Ureter (tissue), 1 donor: ENCODE data around the gene REG1A. TPM values are rescaled to one million over a fixed set of nuclear protein-coding genes. Genes with fewer than 3 reads are reported as not detected.

Source experiments
- DNase-seq: peaks from one replicate; pipeline ENCODE4 v3.0.0-alpha.2; 2020; ENCODE audit warnings: low spot score
- total RNA-seq: library from RNA; stranded (reverse); gene quantifications from one replicate; pipeline ENCODE4 v1.2.4, GENCODE V29; 2023
- donor health status: DM: yes; HTN: yes; CAD: no.

The REG1A gene
- total RNA-seq, 1 donor from 2014 or later, result not detected

GRCh38 chr2:79125721-79125985 is 5.4 kb downstream of the REG1A start:
- no peak for DNase-seq

- DNase-seq, result no peak
Observed at GRCh38 chr2:79128406-79128805, 8.1 kb downstream of the REG1A start.

- no peak for DNase-seq
Observed at GRCh38 chr2:79129260-79129659, 9.0 kb downstream of the REG1A start.

- DNase-seq, result no peak
Observed at GRCh38 chr2:79129804-79130203, 9.5 kb downstream of the REG1A start.

- DNase-seq, result no peak
Observed at GRCh38 chr2:79131687-79132086, 11.4 kb downstream of the REG1A start.

- no peak for DNase-seq
Observed at GRCh38 chr2:79138385-79138784, 18.1 kb downstream of the REG1A start.

GRCh38 chr2:79139423-79139822 is 19.1 kb downstream of the REG1A start:
- no peak for DNase-seq

- no peak for DNase-seq
Observed at GRCh38 chr2:79155826-79156476, 35.7 kb downstream of the REG1A start.

GRCh38 chr2:79159030-79159429 is 38.7 kb downstream of the REG1A start:
- DNase-seq, result no peak

- DNase-seq, result no peak
Observed at GRCh38 chr2:79159653-79160052, 39.4 kb downstream of the REG1A start, which contains the start of gene REG3A. REG3A (minus strand) TSS chr2:79159753; CDS start chr2:79159405, 348 bp downstream.

- no peak for DNase-seq
Observed at GRCh38 chr2:79162132-79162531, 41.8 kb downstream of the REG1A start.

- DNase-seq, result no peak
Observed at GRCh38 chr2:79162801-79163200, 42.5 kb downstream of the REG1A start.

GRCh38 chr2:79171348-79171958 is 51.2 kb downstream of the REG1A start:
- DNase-seq, result no peak

Other genes with a start within 250 kb of the REG1A start
- gene REG3G, start 94.8 kb upstream of the REG1A start, total RNA-seq, result not detected
- gene REG1B, start 32.5 kb upstream of the REG1A start, total RNA-seq, result not detected
- not detected for gene REG3A, start 39.3 kb downstream of the REG1A start, total RNA-seq